HG02840 (cell line): ENCODE measurements around the gene ZBTB34.

ENCODE experiments used
- ATAC-seq: cut with Tn5 transposase; IDR thresholded peaks from one replicate; pipeline ENCODE4 v1.9.1; 2021; ENCODE audit warnings: mild to moderate bottlenecking, moderate library complexity, moderate number of reproducible peaks; ENCODE audit not compliant: unreplicated experiment, low FRiP score

Gene ZBTB34

DNA sequence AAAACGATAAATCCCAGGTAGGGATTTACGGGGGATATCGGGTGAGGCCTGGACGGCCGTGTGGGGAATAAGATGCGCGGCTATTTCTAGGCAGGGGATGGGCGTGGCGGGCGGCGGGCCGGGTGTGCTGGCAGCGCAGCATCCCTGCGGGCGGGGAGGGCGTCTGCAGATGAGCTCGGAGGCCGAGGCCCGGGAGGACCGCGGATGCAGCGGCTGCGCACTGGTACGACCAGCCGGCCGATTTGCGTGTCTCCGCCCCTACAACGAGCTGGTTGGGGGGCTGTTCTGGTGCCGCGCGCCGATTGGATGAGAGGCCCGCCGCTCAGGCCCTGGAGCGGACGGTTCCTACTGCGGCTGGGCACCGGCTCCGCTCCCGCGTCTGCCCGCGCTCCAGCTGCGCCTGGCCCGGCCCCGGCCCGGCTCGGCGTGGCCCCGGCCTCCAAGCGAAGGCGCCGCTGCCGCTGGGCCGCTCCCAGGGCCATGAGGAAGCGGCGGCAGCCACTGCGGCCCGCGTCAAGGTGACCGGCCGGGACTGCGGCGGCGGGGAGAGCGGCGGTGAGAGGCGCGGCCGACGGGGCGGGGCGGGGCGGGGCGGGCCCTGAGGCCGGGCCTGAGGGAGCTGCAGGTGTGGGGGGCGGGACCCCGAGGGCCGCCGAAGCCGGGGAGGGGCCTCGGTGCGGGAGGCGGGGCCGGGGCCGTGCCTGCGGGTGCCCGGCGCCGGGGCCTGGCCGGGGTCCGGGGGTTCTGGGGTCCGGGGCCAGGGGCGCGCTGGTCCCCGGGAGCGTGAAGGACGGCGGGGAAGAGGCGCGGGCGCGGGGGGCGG lies 54.2 kb downstream of the ZBTB34 start, which contains the start of gene RALGPS1:
TSS of gene RALGPS1 (plus strand) at position 325 of the 823 bp plus-strand sequence. CDS start 47,508 bp downstream, outside the sequence.
- ATAC-seq: peak; percentile 98

- ATAC-seq: no peak
Measured at GRCh38 chr9:126915281-126915816, 54.9 kb downstream of the ZBTB34 start.

- ATAC-seq: no peak
Measured at GRCh38 chr9:126915846-126916543, 55.6 kb downstream of the ZBTB34 start.

DNA sequence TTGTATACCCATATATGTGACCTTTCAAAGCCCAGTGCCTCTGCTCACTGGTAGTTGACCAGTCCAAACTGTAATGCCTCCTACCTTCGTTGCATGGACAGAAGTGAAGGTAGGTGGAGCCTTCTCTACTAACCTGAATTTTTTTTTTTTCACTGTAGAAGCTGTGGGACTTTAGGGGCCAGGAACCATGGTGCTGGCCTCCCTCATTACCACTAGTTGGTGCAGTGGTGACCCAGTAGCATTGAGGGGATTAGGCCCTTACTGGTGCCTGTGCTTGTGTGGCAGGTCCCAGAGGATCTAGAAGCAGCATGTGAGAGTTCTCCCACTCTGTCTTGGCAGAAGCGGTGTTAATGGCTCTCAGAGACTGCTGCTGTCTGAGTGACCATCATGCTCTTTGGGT lies 56.5 kb downstream of the ZBTB34 start:
- ATAC-seq: no peak

GRCh38 chr9:126919193-126919592 lies 58.8 kb downstream of the ZBTB34 start:
- no peak for ATAC-seq

GRCh38 chr9:126925876-126926275 lies 65.4 kb downstream of the ZBTB34 start:
- ATAC-seq: no peak

GRCh38 chr9:126926364-126926763 lies 65.9 kb downstream of the ZBTB34 start:
- ATAC-seq: no peak

DNA sequence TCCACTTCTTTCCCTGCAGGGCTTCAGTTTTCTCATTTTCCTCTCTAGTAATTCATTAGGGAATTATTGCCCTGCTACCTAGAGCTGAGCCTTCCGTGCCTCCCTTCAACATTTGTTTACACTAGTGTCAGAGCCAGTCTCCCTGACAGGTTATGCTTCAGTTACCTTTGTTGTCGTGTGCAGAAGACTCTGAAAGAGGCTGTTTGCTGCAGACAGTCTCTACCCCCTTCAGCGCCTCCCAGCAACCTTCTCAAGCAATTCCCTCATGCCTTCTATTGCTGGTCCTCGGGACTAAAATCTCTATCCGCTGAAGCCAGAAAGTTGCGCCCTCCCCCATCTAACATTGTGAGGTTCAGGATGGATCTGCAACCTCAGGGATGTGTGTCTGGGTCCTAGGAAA lies 67.0 kb downstream of the ZBTB34 start:
- no peak for ATAC-seq

DNA sequence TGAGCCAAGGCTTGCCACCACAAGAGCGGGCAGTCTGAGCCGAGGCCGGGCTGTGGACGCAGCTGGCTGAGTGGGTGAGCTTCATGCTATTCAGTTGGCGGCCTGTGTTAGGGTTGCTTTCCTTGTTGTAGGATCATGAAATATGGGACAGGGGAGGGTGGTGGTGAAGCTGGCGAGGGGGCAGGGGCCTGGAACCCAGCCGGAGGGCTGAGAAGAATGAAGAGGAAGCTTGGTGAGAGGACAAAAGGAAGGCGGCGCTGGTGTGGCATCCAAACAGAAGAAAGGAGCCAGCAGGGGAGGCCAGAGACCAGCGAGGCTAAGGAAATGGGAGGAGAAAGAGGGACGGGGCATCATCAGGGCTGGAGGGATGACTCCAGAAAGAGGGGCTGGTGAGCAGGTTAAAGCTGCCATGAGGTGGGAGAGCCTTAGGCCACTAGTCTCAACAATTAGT lies 72.5 kb downstream of the ZBTB34 start:
- no peak for ATAC-seq

- no peak for ATAC-seq
Measured at GRCh38 chr9:126933334-126933980, 73.0 kb downstream of the ZBTB34 start.

GRCh38 chr9:126934441-126934840 lies 74.0 kb downstream of the ZBTB34 start:
- ATAC-seq: no peak
